AG04450 (cell line): Measurements from ENCODE around the gene ACP1. TPM values are rescaled to one million over a fixed set of nuclear protein-coding genes. Genes with fewer than 3 reads are reported as not detected.

Source experiments
- CTCF ChIA-PET: fragments of 300-600, 350-600 bp; formaldehyde crosslinking; extraction: SDS; loops from one replicate; lab custom pipeline; 2022; ENCODE audit warnings: antibody characterized with exemption, inconsistent platforms; lab: Charles Lee
- POLR2A ChIA-PET: fragments of 350-600 bp; formaldehyde crosslinking; extraction: SDS; loops from one replicate; lab custom pipeline; 2021; ENCODE audit warnings: antibody characterized with exemption, inconsistent platforms; lab: Yijun Ruan, JAX
- DNase-seq: peaks from one replicate; pipeline ENCODE4 v3.0.0-alpha.2; 2011; ENCODE audit warnings: low read depth, low spot score
- H3K27ac ChIP-seq: one replicate; pipeline ENCODE4 v1.5.1; 2012; ENCODE audit warnings: low read depth, low read length, control low read depth
- H3K27me3 ChIP-seq: one replicate; pipeline ENCODE4 v1.6.0; 2012; ENCODE audit warnings: low read length; ENCODE audit not compliant: control insufficient read depth, insufficient read depth
- H3K4me3 ChIP-seq: 2 replicates; pipeline ENCODE4 v1.5.1; 2011; ENCODE audit warnings: mild to moderate bottlenecking, low read depth, low read length, control low read depth
- H3K9me3 ChIP-seq: 2 replicates; pipeline ENCODE4 v1.5.1; 2012; ENCODE audit warnings: low read length; ENCODE audit not compliant: control insufficient read depth, insufficient read depth
- polyA plus RNA-seq: library from polyadenylated mRNA; depleted of rRNA; stranded (reverse); fragments of >200 nt; gene quantifications from 2 replicates; pipeline ENCODE4 v1.2.3, GENCODE V29; 2011
- TF ChIP-seq, protein P1 (sequence below): IDR thresholded peaks from 2 replicates; pipeline ENCODE4 v1.5.1; 2011; ENCODE audit warnings: low read depth, low read length, control low read depth, inconsistent platforms

ACP1 gene
- polyA plus RNA-seq, 1 experiment = 126 TPM

DNA sequence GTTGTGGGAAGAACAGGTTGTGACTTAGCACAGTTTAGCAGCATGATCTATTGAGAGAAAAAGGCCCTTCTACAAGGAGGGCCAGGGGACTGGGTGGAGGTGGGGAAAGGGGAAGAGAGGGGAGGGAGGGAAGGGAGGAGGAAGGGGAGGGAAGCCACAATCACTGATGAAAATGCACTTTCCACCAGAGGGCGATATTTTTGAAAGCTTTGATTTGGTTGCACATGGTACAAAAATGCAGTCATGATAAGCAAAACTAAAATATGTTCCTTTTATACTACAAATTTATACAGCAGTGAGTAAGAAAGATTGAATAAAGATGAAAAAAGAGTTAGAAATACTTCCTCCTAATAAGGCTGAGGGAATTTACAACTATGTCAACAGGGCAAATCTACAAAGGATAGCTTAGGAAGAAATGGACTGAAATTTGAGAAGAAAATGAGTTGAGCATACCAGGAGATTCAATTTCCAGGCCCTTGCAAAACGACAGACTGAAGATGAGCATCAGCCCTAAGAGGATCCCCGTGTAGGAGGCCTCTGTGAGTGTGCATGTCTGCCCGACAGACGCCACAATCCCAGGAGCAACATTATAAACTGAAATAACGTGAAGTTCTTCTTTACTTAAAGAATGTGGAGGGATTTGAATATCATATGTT lies 18.1 kb upstream of the ACP1 start:
- H3K27ac ChIP-seq = peak overlapping the region; percentile 49

DNA sequence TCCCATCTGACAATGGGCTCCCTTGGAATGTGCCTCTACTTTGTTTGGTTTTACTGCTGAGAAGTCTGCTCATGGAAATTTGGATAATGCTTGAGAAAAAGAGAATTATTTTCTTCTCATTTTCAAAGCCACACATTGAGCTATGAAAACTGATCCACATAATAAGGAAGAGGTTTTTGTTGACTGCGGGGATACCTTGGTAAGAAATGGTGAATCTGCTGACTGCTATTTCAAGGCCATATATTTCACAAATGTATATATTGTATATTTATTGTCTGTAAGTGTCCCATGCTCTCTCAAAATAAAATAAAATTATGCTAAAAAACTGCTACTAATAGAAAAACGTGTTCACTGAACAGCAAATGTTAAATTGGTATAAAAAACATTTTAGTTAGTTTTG lies 16.0 kb upstream of the ACP1 start:
- TF ChIP-seq, protein P1, sequence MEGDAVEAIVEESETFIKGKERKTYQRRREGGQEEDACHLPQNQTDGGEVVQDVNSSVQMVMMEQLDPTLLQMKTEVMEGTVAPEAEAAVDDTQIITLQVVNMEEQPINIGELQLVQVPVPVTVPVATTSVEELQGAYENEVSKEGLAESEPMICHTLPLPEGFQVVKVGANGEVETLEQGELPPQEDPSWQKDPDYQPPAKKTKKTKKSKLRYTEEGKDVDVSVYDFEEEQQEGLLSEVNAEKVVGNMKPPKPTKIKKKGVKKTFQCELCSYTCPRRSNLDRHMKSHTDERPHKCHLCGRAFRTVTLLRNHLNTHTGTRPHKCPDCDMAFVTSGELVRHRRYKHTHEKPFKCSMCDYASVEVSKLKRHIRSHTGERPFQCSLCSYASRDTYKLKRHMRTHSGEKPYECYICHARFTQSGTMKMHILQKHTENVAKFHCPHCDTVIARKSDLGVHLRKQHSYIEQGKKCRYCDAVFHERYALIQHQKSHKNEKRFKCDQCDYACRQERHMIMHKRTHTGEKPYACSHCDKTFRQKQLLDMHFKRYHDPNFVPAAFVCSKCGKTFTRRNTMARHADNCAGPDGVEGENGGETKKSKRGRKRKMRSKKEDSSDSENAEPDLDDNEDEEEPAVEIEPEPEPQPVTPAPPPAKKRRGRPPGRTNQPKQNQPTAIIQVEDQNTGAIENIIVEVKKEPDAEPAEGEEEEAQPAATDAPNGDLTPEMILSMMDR = no peak
- no peak overlapping the region for H3K4me3 ChIP-seq
- no peak for DNase-seq
- ChIA-PET POLR2A (no interaction called here), CTCF (interaction anchor here (1.1 to 6.5 kb wide), 2 partner anchors 11 to 42 kb away, joined by 3 to 62 read pairs; no protein-coding TSS in a partner anchor)
- no peak overlapping the region for H3K27ac ChIP-seq
- no peaks in the 10 kb centered on the region for H3K27me3 ChIP-seq
- no peaks in the 10 kb centered on the region for H3K9me3 ChIP-seq

More for the DNA sequence above, 18.1 kb upstream of the ACP1 start:
- CTCF ChIA-PET = interaction anchor here (0.5 to 6.5 kb wide), 22 partner anchors 8 to 1304 kb away, joined by 3 to 62 read pairs (median 5); partner anchors contain the start of genes ALKAL2 and SH3YL1
- Histone ChIP-seq H3K4me3 (no peak overlapping the region), H3K9me3 (no peaks in the 10 kb centered on the region), H3K27me3 (no peaks in the 10 kb centered on the region)
- POLR2A ChIA-PET = no interaction called here
- TF ChIP-seq, protein P1 = peak; percentile 64
- peak; percentile 47 for DNase-seq

DNA sequence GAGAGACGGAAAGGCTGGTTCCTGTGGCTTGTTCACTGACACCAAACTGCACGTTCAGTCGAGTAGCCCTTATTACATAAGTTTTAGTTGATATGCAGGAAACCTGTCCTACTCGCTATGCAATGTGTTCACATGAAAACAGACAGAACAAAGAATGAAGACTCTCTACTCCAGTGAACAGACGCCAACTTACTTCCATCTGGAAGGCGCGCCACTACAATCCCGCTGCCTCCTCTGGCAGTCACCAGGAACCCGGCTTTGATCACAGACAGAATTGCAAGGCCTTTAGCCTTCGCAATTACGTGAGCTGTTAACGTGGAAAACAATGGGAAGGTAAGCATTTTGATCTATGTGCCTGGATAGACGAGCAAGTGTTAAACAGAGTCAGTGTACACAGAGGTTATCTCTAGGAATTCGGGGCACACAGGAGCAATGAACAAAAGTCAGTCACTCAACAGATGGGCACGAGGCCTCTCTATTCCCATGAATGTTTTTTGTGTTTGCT lies 15.2 kb upstream of the ACP1 start:
- Histone ChIP-seq H3K27ac (no peak overlapping the region), H3K9me3 (no peaks in the 10 kb centered on the region), H3K27me3 (no peaks in the 10 kb centered on the region), H3K4me3 (no peak overlapping the region)
- TF ChIP-seq, protein P1 = no peak
- CTCF ChIA-PET = interaction anchor here (0.6 to 6.5 kb wide), 2 partner anchors 10 to 13 kb away, joined by 3 to 62 read pairs; no protein-coding TSS in a partner anchor
- no peak for DNase-seq
- POLR2A ChIA-PET = no interaction called here

DNA sequence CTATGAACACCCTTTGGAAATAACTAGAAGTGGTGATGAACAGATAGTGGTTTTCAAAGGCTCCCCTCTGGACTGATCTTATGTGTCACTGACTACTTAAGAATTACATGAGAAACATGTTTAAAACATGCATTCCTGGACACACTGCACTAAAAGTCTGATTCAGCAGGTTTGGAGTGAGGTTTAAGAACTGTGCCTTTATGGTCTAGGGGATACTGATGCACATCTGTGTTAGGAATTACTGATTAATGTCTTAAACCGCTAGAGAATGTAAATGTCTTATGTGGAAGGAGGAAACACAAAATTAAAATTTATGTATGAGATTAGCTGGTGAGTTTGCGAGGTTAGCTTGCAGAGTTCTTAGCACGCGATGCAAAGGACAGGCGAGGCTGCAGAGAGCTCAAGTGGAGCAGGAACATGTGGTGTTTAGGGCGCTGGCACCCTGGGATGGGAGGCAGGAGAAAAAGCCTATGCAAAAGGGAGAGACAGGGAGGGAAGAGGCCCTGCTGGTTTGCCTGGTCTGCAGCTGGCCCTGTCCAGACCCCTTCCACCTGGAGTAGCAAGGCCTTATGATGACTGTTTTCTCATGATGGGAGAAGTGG lies 12.6 kb upstream of the ACP1 start:
- no peak for DNase-seq
- TF ChIP-seq, protein P1 = no peak
- ChIA-PET POLR2A (no interaction called here), CTCF (interaction anchor here (2.0 kb wide), 1 partner anchor 38 kb away, joined by 16 read pairs; no protein-coding TSS in a partner anchor)
- Histone ChIP-seq H3K27ac (no peak overlapping the region), H3K9me3 (no peaks in the 10 kb centered on the region), H3K27me3 (no peaks in the 10 kb centered on the region), H3K4me3 (no peak overlapping the region)

DNA sequence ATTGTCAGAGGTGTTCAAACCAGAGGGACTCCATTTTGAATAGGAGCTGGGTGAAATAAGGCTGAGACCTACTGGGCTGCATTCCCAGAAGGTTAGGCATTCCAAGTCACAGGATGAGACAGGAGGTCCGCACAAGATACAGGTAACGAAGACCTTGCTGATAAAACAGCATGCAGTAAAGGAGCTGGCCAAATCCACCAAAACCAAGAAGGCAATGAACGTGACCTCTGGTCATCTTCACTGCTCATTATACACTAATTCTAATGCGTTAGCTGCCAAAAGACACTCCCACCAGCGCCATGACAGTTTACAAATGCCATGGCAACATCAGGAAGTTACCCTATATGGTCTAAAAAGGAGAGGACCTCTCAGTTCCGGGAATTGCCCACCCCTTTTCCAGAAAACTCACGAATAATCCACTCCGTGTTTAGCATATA lies 11.5 kb upstream of the ACP1 start:
- Histone ChIP-seq H3K4me3 (no peak overlapping the region), H3K27me3 (no peaks in the 10 kb centered on the region), H3K27ac (no peak overlapping the region), H3K9me3 (no peaks in the 10 kb centered on the region)
- CTCF ChIA-PET = no interaction called here
- TF ChIP-seq, protein P1 = no peak
- POLR2A ChIA-PET = no interaction called here
- no peak for DNase-seq
